Measurements from ENCODE around the gene SELENOP. TPM values are rescaled to one million over a fixed set of nuclear protein-coding genes. Genes with fewer than 3 reads are reported as not detected.

Gene SELENOP
- total and polyA plus RNA-seq, 2 of the 13 experiments (the other 11 are each of a cell fraction or from before 2014, with no cell fraction given) = 1,895 to 2,083 TPM

DNA sequence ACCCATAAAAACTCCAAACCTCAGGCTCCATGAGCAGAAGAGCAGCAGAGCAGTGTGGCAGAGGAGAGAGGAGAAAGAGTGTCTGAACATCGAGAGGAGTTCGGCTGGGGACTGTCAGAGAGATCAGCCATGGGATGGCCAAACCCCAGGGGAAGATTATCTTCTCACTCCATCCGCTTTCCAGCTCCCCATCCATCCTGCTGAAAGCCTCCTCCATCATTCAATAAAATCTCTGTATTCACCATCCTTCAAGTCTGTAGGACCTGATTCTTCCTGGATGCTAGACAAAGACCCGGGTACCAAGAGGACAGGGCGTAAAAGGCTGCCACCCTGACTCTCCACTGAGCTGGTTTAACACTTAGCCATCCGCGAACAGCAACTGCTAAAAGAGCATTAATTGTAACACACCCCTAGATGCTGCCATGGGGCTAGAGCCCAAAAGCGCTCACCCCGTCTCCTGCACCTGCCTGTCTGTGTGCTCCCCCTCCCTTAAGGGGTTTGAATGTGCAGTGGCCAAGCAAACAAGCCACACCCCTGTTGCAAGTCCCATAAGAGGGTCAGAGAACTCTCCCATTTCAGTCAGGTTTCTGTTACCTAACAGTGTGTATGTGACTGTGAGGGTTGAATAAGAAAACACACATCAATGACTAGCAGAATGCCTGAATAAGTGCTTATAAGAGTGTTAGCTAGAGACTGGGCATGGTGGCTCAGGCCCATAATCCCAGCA, 13.9 kb upstream of the SELENOP start (continued):
- TF ChIP-seq, protein P1, sequence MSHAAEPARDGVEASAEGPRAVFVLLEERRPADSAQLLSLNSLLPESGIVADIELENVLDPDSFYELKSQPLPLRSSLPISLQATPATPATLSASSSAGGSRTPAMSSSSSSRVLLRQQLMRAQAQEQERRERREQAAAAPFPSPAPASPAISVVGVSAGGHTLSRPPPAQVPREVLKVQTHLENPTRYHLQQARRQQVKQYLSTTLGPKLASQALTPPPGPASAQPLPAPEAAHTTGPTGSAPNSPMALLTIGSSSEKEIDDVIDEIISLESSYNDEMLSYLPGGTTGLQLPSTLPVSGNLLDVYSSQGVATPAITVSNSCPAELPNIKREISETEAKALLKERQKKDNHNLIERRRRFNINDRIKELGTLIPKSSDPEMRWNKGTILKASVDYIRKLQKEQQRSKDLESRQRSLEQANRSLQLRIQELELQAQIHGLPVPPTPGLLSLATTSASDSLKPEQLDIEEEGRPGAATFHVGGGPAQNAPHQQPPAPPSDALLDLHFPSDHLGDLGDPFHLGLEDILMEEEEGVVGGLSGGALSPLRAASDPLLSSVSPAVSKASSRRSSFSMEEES (CRISPR knock-in tag; IDR thresholded peaks at IDR 0.05) = no peak
- no peak for TF ChIP-seq ONECUT2 (CRISPR knock-in tag; IDR thresholded peaks at IDR 0.05)
- peak; percentile 68; the same call in 1 of the 2 replicates for TF ChIP-seq ZNF501 (CRISPR knock-in tag; IDR thresholded peaks at IDR 0.05)
- no peak for TF ChIP-seq PAF1 (CRISPR knock-in tag; IDR thresholded peaks at IDR 0.05)
- TF ChIP-seq ZNF703 (CRISPR knock-in tag; IDR thresholded peaks at IDR 0.05; ENCODE audit: borderline replicate concordance) = no peak
- no peak for TF ChIP-seq AGO2 (optimal IDR thresholded peaks at IDR 0.05; ENCODE audit: low read depth, low read length)
- TF ChIP-seq, protein P2, sequence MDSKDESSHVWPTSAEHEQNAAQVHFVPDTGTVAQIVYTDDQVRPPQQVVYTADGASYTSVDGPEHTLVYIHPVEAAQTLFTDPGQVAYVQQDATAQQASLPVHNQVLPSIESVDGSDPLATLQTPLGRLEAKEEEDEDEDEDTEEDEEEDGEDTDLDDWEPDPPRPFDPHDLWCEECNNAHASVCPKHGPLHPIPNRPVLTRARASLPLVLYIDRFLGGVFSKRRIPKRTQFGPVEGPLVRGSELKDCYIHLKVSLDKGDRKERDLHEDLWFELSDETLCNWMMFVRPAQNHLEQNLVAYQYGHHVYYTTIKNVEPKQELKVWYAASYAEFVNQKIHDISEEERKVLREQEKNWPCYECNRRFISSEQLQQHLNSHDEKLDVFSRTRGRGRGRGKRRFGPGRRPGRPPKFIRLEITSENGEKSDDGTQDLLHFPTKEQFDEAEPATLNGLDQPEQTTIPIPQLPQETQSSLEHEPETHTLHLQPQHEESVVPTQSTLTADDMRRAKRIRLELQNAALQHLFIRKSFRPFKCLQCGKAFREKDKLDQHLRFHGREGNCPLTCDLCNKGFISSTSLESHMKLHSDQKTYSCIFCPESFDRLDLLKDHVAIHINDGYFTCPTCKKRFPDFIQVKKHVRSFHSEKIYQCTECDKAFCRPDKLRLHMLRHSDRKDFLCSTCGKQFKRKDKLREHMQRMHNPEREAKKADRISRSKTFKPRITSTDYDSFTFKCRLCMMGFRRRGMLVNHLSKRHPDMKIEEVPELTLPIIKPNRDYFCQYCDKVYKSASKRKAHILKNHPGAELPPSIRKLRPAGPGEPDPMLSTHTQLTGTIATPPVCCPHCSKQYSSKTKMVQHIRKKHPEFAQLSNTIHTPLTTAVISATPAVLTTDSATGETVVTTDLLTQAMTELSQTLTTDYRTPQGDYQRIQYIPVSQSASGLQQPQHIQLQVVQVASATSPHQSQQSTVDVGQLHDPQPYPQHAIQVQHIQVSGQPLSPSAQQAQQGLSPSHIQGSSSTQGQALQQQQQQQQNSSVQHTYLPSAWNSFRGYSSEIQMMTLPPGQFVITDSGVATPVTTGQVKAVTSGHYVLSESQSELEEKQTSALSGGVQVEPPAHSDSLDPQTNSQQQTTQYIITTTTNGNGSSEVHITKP (CRISPR knock-in tag; IDR thresholded peaks at IDR 0.05; ENCODE audit: low read depth) = no peak
- peak; percentile 66 for TF ChIP-seq MED1 (CRISPR knock-in tag; IDR thresholded peaks at IDR 0.05)
- TF ChIP-seq NFIB (CRISPR knock-in tag; IDR thresholded peaks at IDR 0.05; ENCODE audit: borderline replicate concordance) = no peak
- TF ChIP-seq, protein P3, sequence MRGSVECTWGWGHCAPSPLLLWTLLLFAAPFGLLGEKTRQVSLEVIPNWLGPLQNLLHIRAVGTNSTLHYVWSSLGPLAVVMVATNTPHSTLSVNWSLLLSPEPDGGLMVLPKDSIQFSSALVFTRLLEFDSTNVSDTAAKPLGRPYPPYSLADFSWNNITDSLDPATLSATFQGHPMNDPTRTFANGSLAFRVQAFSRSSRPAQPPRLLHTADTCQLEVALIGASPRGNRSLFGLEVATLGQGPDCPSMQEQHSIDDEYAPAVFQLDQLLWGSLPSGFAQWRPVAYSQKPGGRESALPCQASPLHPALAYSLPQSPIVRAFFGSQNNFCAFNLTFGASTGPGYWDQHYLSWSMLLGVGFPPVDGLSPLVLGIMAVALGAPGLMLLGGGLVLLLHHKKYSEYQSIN (CRISPR knock-in tag; IDR thresholded peaks at IDR 0.05; ENCODE audit: borderline replicate concordance) = no peak
- TF ChIP-seq PCBP2 (optimal IDR thresholded peaks at IDR 0.05; ENCODE audit: low read depth, low read length, poor library complexity, severe bottlenecking) = no peak
- TF ChIP-seq PHB2 (IDR thresholded peaks at IDR 0.05; ENCODE audit: partially characterized antibody) = no peak
- TF ChIP-seq TAF1 (CRISPR knock-in tag; IDR thresholded peaks at IDR 0.05) = no peak
- no peak for TF ChIP-seq IKZF1 (IDR thresholded peaks at IDR 0.05)
- no peak for TF ChIP-seq ZNF367 (CRISPR knock-in tag; IDR thresholded peaks at IDR 0.05; ENCODE audit: borderline replicate concordance)
- TF ChIP-seq ZNF124 (CRISPR knock-in tag; IDR thresholded peaks at IDR 0.05) = no peak
- TF ChIP-seq SALL2 (CRISPR knock-in tag; IDR thresholded peaks at IDR 0.05) = no peak
- TF ChIP-seq ZNF205 (CRISPR knock-in tag; IDR thresholded peaks at IDR 0.05) = no peak
- TF ChIP-seq POLR2AphosphoS5 (IDR thresholded peaks at IDR 0.05; ENCODE audit: low read depth, low read length) = peak; percentile 59
- TF ChIP-seq ERF (CRISPR knock-in tag; IDR thresholded peaks at IDR 0.05) = no peak
- no peak for TF ChIP-seq HNF4G (IDR thresholded peaks at IDR 0.05; ENCODE audit: borderline replicate concordance, low read depth, low read length)
- no peak; the same call in 1 of the 2 replicates for TF ChIP-seq HNF4G (CRISPR knock-in tag; IDR thresholded peaks at IDR 0.05; ENCODE audit: borderline replicate concordance, low read depth)
- no peak for TF ChIP-seq TBP (CRISPR knock-in tag; IDR thresholded peaks at IDR 0.05)
- no peak for TF ChIP-seq PAWR (CRISPR knock-in tag; IDR thresholded peaks at IDR 0.05; ENCODE audit: borderline replicate concordance)
- no peak for TF ChIP-seq RCOR2 (CRISPR knock-in tag; IDR thresholded peaks at IDR 0.05)
- no peak for TF ChIP-seq JUN (CRISPR knock-in tag; IDR thresholded peaks at IDR 0.05)
- TF ChIP-seq ZNF7 (CRISPR knock-in tag; IDR thresholded peaks at IDR 0.05) = no peak
- TF ChIP-seq ZZZ3 (CRISPR knock-in tag; IDR thresholded peaks at IDR 0.05; ENCODE audit: borderline replicate concordance) = no peak
